Hepatocyte (in vitro differentiated cells): ENCODE data around the gene CD3G. TPM values are rescaled to one million over a fixed set of nuclear protein-coding genes. Genes with fewer than 3 reads are reported as not detected.

Experiments used
- DNase-seq: peaks from one replicate; pipeline ENCODE4 v3.0.0-alpha.2; 2016; ENCODE audit warnings: low spot score
- H2AFZ ChIP-seq: fragments of 200-600 bp; sonication (generic); 2 replicates; pipeline ENCODE4 v1.6.0; 2016; ENCODE audit warnings: antibody characterized with exemption, mild to moderate bottlenecking
- H3K27ac ChIP-seq: fragments of 200-600 bp; sonication (generic); 2 replicates; pipeline ENCODE4 v1.5.1; 2016; ENCODE audit warnings: mild to moderate bottlenecking
- H3K27me3 ChIP-seq: fragments of 200-600 bp; sonication (generic); 2 replicates; pipeline ENCODE4 v1.6.1; 2016
- H3K36me3 ChIP-seq: fragments of 200-600 bp; sonication (generic); replicated peaks from 2 replicates; pipeline ENCODE4 v1.5.1; 2016; ENCODE audit warnings: low read depth; ENCODE audit not compliant: insufficient read depth
- H3K4me1 ChIP-seq: fragments of 200-600 bp; sonication (generic); 2 replicates; pipeline ENCODE4 v1.5.1; 2016; ENCODE audit warnings: mild to moderate bottlenecking, moderate library complexity; ENCODE audit not compliant: insufficient read depth
- H3K4me2 ChIP-seq: fragments of 200-600 bp; sonication (generic); 2 replicates; pipeline ENCODE4 v1.6.0; 2016
- H3K4me3 ChIP-seq: fragments of 200-600 bp; sonication (generic); 2 replicates; pipeline ENCODE4 v1.5.1; 2016; ENCODE audit warnings: mild to moderate bottlenecking
- H3K79me2 ChIP-seq: fragments of 200-600 bp; sonication (generic); 2 replicates; pipeline ENCODE4 v1.6.0; 2017; ENCODE audit warnings: mild to moderate bottlenecking
- H3K9me2 ChIP-seq: fragments of 200-600 bp; sonication (generic); replicated peaks from 2 replicates; pipeline ENCODE4 v1.6.0; 2017; ENCODE audit warnings: mild to moderate bottlenecking; ENCODE audit not compliant: insufficient read depth
- H3K9me3 ChIP-seq: fragments of 200-600 bp; sonication (generic); 2 replicates; pipeline ENCODE4 v1.5.1; 2016; ENCODE audit warnings: low read depth, mild to moderate bottlenecking
- H4K20me1 ChIP-seq: fragments of 200-600 bp; sonication (generic); 2 replicates; pipeline ENCODE4 v1.6.0; 2016; ENCODE audit warnings: mild to moderate bottlenecking; ENCODE audit not compliant: insufficient read depth, poor library complexity, severe bottlenecking
- EZH2 ChIP-seq: fragments of 200-600 bp; sonication (generic); IDR thresholded peaks from 2 replicates; pipeline ENCODE4 v1.6.1; 2016; ENCODE audit warnings: antibody characterized with exemption, mild to moderate bottlenecking, borderline replicate concordance
- EZH2phosphoT487 ChIP-seq: fragments of 200-600 bp; sonication (generic); IDR thresholded peaks from one replicate; pipeline ENCODE4 v1.6.1; 2018; ENCODE audit warnings: antibody characterized with exemption, mild to moderate bottlenecking, low read depth, moderate library complexity; ENCODE audit not compliant: unreplicated experiment, severe bottlenecking
- WGBS: methylation state at CpG from one replicate; pipeline ENCODE4 v1.1.6; 2016; ENCODE audit warnings: low lambda C conversion rate; ENCODE audit errors: missing lambda C conversion rate; 5-methylcytosine and 5-hydroxymethylcytosine counted together
- polyA plus RNA-seq: library from polyadenylated mRNA; unstranded; fragments of >200 nt; fragmentation: Nextera tagmentation; extraction: Ambion mirVana; gene quantifications from 2 replicates; pipeline ENCODE4 v1.2.1, GENCODE V29; 2016
- total RNA-seq: library from RNA; depleted of rRNA; stranded (reverse); fragments of >200 nt; gene quantifications from 2 replicates; pipeline ENCODE4 v1.2.3, GENCODE V29; 2014
- TF ChIP-seq, protein P1 (sequence below): fragments of 200-600 bp; sonication (generic); IDR thresholded peaks from 2 replicates; pipeline ENCODE4 v1.5.1; 2016; ENCODE audit warnings: antibody characterized with exemption, mild to moderate bottlenecking; ENCODE audit not compliant: poor library complexity

The CD3G gene
- total RNA-seq (0.50 and 1.1 TPM in 2 replicates), polyA plus RNA-seq (0.11 and 0.60 TPM in 2 replicates)

DNA sequence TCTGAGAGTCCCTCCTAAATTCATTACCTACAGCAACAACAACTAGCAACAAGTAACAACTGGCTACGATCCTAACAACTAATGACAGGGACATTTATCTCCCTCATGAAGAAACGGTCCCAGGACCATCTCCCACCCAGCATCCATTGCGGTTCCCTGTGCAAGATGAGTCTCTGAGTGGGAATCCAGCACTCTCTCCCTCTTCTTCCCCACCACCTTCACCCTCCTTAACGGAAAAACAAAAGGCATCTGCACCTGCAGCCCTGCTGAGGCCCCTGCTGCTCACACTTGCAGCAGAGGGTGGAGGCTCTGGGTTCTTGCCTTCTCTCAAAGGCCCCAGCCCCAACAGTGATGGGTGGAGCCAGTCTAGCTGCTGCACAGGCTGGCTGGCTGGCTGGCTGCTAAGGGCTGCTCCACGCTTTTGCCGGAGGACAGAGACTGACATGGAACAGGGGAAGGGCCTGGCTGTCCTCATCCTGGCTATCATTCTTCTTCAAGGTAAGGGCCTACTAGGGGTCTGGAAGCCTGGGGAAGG, at the start of gene CD3G:
Gene CD3G (plus strand): TSS at position 364 of the 535 bp plus-strand sequence. CDS start 80 bp downstream, at position 444.
- H3K9me3 ChIP-seq: no peaks in the 10 kb centered on the region
- no peak within 1 kb of the TSS for H3K27ac ChIP-seq
- H2AFZ ChIP-seq: no peak within 1 kb of the TSS
- no peaks in the 10 kb centered on the region for H3K36me3 ChIP-seq
- no peaks in the 10 kb centered on the region for H3K79me2 ChIP-seq
- H3K27me3 ChIP-seq: peaks cover 4% of the 10 kb centered on the region
- H3K9me2 ChIP-seq: no peaks in the 10 kb centered on the region
- H4K20me1 ChIP-seq: no peaks in the 10 kb centered on the region
- no peak within 1 kb of the TSS for H3K4me3 ChIP-seq
- H3K4me1 ChIP-seq: peaks cover 2% of the 10 kb centered on the region
- 80% methylated on average over 6 of the region's 6 CpGs for WGBS
- DNase-seq: no peak
- TF ChIP-seq EZH2phosphoT487: no peak
- TF ChIP-seq, protein P1, sequence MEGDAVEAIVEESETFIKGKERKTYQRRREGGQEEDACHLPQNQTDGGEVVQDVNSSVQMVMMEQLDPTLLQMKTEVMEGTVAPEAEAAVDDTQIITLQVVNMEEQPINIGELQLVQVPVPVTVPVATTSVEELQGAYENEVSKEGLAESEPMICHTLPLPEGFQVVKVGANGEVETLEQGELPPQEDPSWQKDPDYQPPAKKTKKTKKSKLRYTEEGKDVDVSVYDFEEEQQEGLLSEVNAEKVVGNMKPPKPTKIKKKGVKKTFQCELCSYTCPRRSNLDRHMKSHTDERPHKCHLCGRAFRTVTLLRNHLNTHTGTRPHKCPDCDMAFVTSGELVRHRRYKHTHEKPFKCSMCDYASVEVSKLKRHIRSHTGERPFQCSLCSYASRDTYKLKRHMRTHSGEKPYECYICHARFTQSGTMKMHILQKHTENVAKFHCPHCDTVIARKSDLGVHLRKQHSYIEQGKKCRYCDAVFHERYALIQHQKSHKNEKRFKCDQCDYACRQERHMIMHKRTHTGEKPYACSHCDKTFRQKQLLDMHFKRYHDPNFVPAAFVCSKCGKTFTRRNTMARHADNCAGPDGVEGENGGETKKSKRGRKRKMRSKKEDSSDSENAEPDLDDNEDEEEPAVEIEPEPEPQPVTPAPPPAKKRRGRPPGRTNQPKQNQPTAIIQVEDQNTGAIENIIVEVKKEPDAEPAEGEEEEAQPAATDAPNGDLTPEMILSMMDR: no peak
- TF ChIP-seq EZH2: no peak
- no peak within 1 kb of the TSS for H3K4me2 ChIP-seq

GRCh38 chr11:118295199-118295598, 48.9 kb upstream of the CD3G start:
- TF ChIP-seq EZH2phosphoT487: no peak
- no peak for TF ChIP-seq EZH2
- TF ChIP-seq, protein P1: no peak
- Histone ChIP-seq H3K36me3 (no peaks in the 10 kb centered on the region), H3K27me3 (peaks cover 4% of the 10 kb centered on the region), H3K27ac (no peak overlapping the region), H3K4me1 (no peaks in the 10 kb centered on the region), H4K20me1 (no peaks in the 10 kb centered on the region), H3K4me3 (no peak overlapping the region), H3K79me2 (no peaks in the 10 kb centered on the region), H3K4me2 (no peak overlapping the region), H2AFZ (no peak overlapping the region), H3K9me3 (no peaks in the 10 kb centered on the region), H3K9me2 (no peaks in the 10 kb centered on the region)
- DNase-seq: no peak
- WGBS: 67% methylated on average over 5 of the region's 5 CpGs

GRCh38 chr11:118295815-118296454, 48.2 kb upstream of the CD3G start:
- H3K27me3 ChIP-seq: peaks cover 4% of the 10 kb centered on the region
- 49% methylated on average over 3 of the region's 3 CpGs for WGBS
- H3K4me2 ChIP-seq: no peak overlapping the region
- no peaks in the 10 kb centered on the region for H3K9me2 ChIP-seq
- H4K20me1 ChIP-seq: no peaks in the 10 kb centered on the region
- H3K79me2 ChIP-seq: no peaks in the 10 kb centered on the region
- H3K4me1 ChIP-seq: no peaks in the 10 kb centered on the region
- H3K4me3 ChIP-seq: no peak overlapping the region
- H2AFZ ChIP-seq: no peak overlapping the region
- no peak overlapping the region for H3K27ac ChIP-seq
- TF ChIP-seq, protein P1: peak; percentile 56
- no peak for TF ChIP-seq EZH2
- H3K36me3 ChIP-seq: no peaks in the 10 kb centered on the region
- no peaks in the 10 kb centered on the region for H3K9me3 ChIP-seq
- DNase-seq: peak; percentile 67
